Measurements from ENCODE around the gene GCHFR. TPM values are rescaled to one million over a fixed set of nuclear protein-coding genes. Genes with fewer than 3 reads are reported as not detected.

Gene GCHFR
- total RNA-seq, 1 experiment from 2014 or later, result 60.9 TPM

- peak; percentile 75 for DNase-seq
- Histone ChIP-seq H3K4me3 (ENCODE audit: insufficient read depth, low read depth, low read length) (no peak overlapping the region), H3K27me3 (ENCODE audit: control insufficient read depth, insufficient read depth, low read length) (no peaks in the 10 kb centered on the region), H3K36me3 (replicated peaks; ENCODE audit: control insufficient read depth, insufficient read depth, low read length) (peaks cover 8% of the 10 kb centered on the region)
These were observed 18.9 kb downstream of the GCHFR start for GRCh38 chr15:40782609-40783227.

- no peak for DNase-seq
- Histone ChIP-seq H3K4me3 (ENCODE audit: insufficient read depth, low read depth, low read length) (no peak overlapping the region), H3K27me3 (ENCODE audit: control insufficient read depth, insufficient read depth, low read length) (no peaks in the 10 kb centered on the region), H3K36me3 (replicated peaks; ENCODE audit: control insufficient read depth, insufficient read depth, low read length) (no peaks in the 10 kb centered on the region)
These were observed 21.3 kb downstream of the GCHFR start for GRCh38 chr15:40785164-40785563.

- no peak for DNase-seq
- H3K27me3 ChIP-seq (ENCODE audit: control insufficient read depth, insufficient read depth, low read length), result no peaks in the 10 kb centered on the region
- H3K4me3 ChIP-seq (ENCODE audit: insufficient read depth, low read depth, low read length), result no peak overlapping the region
- H3K36me3 ChIP-seq (replicated peaks; ENCODE audit: control insufficient read depth, insufficient read depth, low read length), result no peaks in the 10 kb centered on the region
These were observed 21.9 kb downstream of the GCHFR start for GRCh38 chr15:40785814-40786213.

- no peaks in the 10 kb centered on the region; the same call in 1 of the 2 replicates for H3K36me3 ChIP-seq (replicated peaks; ENCODE audit: control insufficient read depth, insufficient read depth, low read length)
These were observed 23.5 kb downstream of the GCHFR start for GRCh38 chr15:40787344-40787841.

GRCh38 chr15:40787991-40788390 lies 24.1 kb downstream of the GCHFR start:
- no peak overlapping the region for H3K4me3 ChIP-seq (ENCODE audit: insufficient read depth, low read depth, low read length)
- no peaks in the 10 kb centered on the region; the same call in 1 of the 2 replicates for H3K36me3 ChIP-seq (replicated peaks; ENCODE audit: control insufficient read depth, insufficient read depth, low read length)
- H3K27me3 ChIP-seq (ENCODE audit: control insufficient read depth, insufficient read depth, low read length), result no peaks in the 10 kb centered on the region
- no peak for DNase-seq

More at GRCh38 chr15:40787344-40787841, 23.5 kb downstream of the GCHFR start:
- Histone ChIP-seq H3K4me3 (ENCODE audit: insufficient read depth, low read depth, low read length) (no peak overlapping the region), H3K27me3 (ENCODE audit: control insufficient read depth, insufficient read depth, low read length) (no peaks in the 10 kb centered on the region)
- peak; percentile 84 for DNase-seq

- Histone ChIP-seq H3K36me3 (replicated peaks; ENCODE audit: control insufficient read depth, insufficient read depth, low read length) (no peaks in the 10 kb centered on the region; the same call in 1 of the 2 replicates), H3K4me3 (ENCODE audit: insufficient read depth, low read depth, low read length) (no peak overlapping the region), H3K27me3 (ENCODE audit: control insufficient read depth, insufficient read depth, low read length) (no peaks in the 10 kb centered on the region)
- no peak for DNase-seq
These were observed 25.3 kb downstream of the GCHFR start for GRCh38 chr15:40789119-40789518.

- H3K4me3 ChIP-seq (ENCODE audit: insufficient read depth, low read depth, low read length), result no peak overlapping the region
- H3K36me3 ChIP-seq (replicated peaks; ENCODE audit: control insufficient read depth, insufficient read depth, low read length), result no peaks in the 10 kb centered on the region; the same call in 1 of the 2 replicates
- no peaks in the 10 kb centered on the region for H3K27me3 ChIP-seq (ENCODE audit: control insufficient read depth, insufficient read depth, low read length)
- DNase-seq, result no peak
These were observed 26.1 kb downstream of the GCHFR start for GRCh38 chr15:40789999-40790398.

- no peak for DNase-seq
- Histone ChIP-seq H3K27me3 (ENCODE audit: control insufficient read depth, insufficient read depth, low read length) (no peaks in the 10 kb centered on the region), H3K36me3 (replicated peaks; ENCODE audit: control insufficient read depth, insufficient read depth, low read length) (no peaks in the 10 kb centered on the region; the same call in 1 of the 2 replicates), H3K4me3 (ENCODE audit: insufficient read depth, low read depth, low read length) (no peak overlapping the region)
These were observed 26.9 kb downstream of the GCHFR start for GRCh38 chr15:40790718-40791117.

- no peak for DNase-seq
- H3K4me3 ChIP-seq (ENCODE audit: insufficient read depth, low read depth, low read length), result no peak overlapping the region
- H3K36me3 ChIP-seq (replicated peaks; ENCODE audit: control insufficient read depth, insufficient read depth, low read length), result no peaks in the 10 kb centered on the region; the same call in 1 of the 2 replicates
- H3K27me3 ChIP-seq (ENCODE audit: control insufficient read depth, insufficient read depth, low read length), result no peaks in the 10 kb centered on the region
These were observed 28.5 kb downstream of the GCHFR start for GRCh38 chr15:40792394-40792793.

- H3K27me3 ChIP-seq (ENCODE audit: control insufficient read depth, insufficient read depth, low read length), result no peaks in the 10 kb centered on the region
- no peaks in the 10 kb centered on the region; the same call in 1 of the 2 replicates for H3K36me3 ChIP-seq (replicated peaks; ENCODE audit: control insufficient read depth, insufficient read depth, low read length)
- DNase-seq, result no peak
- H3K4me3 ChIP-seq (ENCODE audit: insufficient read depth, low read depth, low read length), result no peak overlapping the region
These were observed 29.5 kb downstream of the GCHFR start for GRCh38 chr15:40793216-40793989.

GRCh38 chr15:40796041-40796440 lies 32.2 kb downstream of the GCHFR start:
- DNase-seq, result no peak
- no peak overlapping the region for H3K4me3 ChIP-seq (ENCODE audit: insufficient read depth, low read depth, low read length)
- H3K27me3 ChIP-seq (ENCODE audit: control insufficient read depth, insufficient read depth, low read length), result no peaks in the 10 kb centered on the region
- no peaks in the 10 kb centered on the region; the same call in 1 of the 2 replicates for H3K36me3 ChIP-seq (replicated peaks; ENCODE audit: control insufficient read depth, insufficient read depth, low read length)

- no peaks in the 10 kb centered on the region; the same call in 1 of the 2 replicates for H3K36me3 ChIP-seq (replicated peaks; ENCODE audit: control insufficient read depth, insufficient read depth, low read length)
- no peak overlapping the region for H3K4me3 ChIP-seq (ENCODE audit: insufficient read depth, low read depth, low read length)
These were observed 32.6 kb downstream of the GCHFR start for GRCh38 chr15:40796512-40796911.

GRCh38 chr15:40799523-40799922 lies 35.7 kb downstream of the GCHFR start:
- no peak for DNase-seq
- Histone ChIP-seq H3K36me3 (replicated peaks; ENCODE audit: control insufficient read depth, insufficient read depth, low read length) (no peaks in the 10 kb centered on the region), H3K4me3 (ENCODE audit: insufficient read depth, low read depth, low read length) (no peak overlapping the region), H3K27me3 (ENCODE audit: control insufficient read depth, insufficient read depth, low read length) (no peaks in the 10 kb centered on the region)

More at GRCh38 chr15:40796512-40796911, 32.6 kb downstream of the GCHFR start:
- no peak for DNase-seq
- no peaks in the 10 kb centered on the region for H3K27me3 ChIP-seq (ENCODE audit: control insufficient read depth, insufficient read depth, low read length)

- H3K4me3 ChIP-seq (ENCODE audit: insufficient read depth, low read depth, low read length), result no peak overlapping the region
- no peak for DNase-seq
- no peaks in the 10 kb centered on the region for H3K36me3 ChIP-seq (replicated peaks; ENCODE audit: control insufficient read depth, insufficient read depth, low read length)
- H3K27me3 ChIP-seq (ENCODE audit: control insufficient read depth, insufficient read depth, low read length), result no peaks in the 10 kb centered on the region
These were observed 39.2 kb downstream of the GCHFR start for GRCh38 chr15:40803076-40803475.

GRCh38 chr15:40803688-40804087 lies 39.8 kb downstream of the GCHFR start:
- Histone ChIP-seq H3K4me3 (ENCODE audit: insufficient read depth, low read depth, low read length) (no peak overlapping the region), H3K27me3 (ENCODE audit: control insufficient read depth, insufficient read depth, low read length) (no peaks in the 10 kb centered on the region), H3K36me3 (replicated peaks; ENCODE audit: control insufficient read depth, insufficient read depth, low read length) (no peaks in the 10 kb centered on the region)
- DNase-seq, result peak; percentile 40
